HCT116 (cell line): ENCODE results near the gene BICDL2. TPM values are rescaled to one million over a fixed set of nuclear protein-coding genes. Genes with fewer than 3 reads are reported as not detected.
A peak's percentile ranks its signal among the peaks of the same experiment; 100 is the strongest.

Source experiments
- ATAC-seq: fragments of 200-7000 bp; cut with Tn5 transposase; 2 replicates; pipeline ENCODE4 v1.9.1; 2020; ENCODE audit warnings: mild to moderate bottlenecking, moderate library complexity
- BruUV-seq: library from RNA; stranded (reverse); fragments of 400-500 nt; replicated peaks from 2 replicates; lab custom pipeline; 2021; lab: Mats Ljungman, UMichigan
- CTCF ChIA-PET: fragments of 300-600 bp; sonication (Branson Sonifier 250); formaldehyde crosslinking; loops from one replicate; lab custom pipeline; 2021; ENCODE audit warnings: antibody characterized with exemption; lab: Charles Lee
- POLR2A ChIA-PET: fragments of 300-600, 350-600 bp; sonication (Branson Sonifier 250); formaldehyde crosslinking; loops from one replicate; lab custom pipeline; 2021; ENCODE audit warnings: antibody characterized with exemption; lab: Charles Lee
- RAD21 ChIA-PET, 2 experiments: fragments of 300-600 bp; sonication (Branson Sonifier 250); formaldehyde crosslinking; loops; one replicate each; lab custom pipeline; 2023; ENCODE audit warnings: low total read pairs in 2 of 2; ENCODE audit not compliant: uncharacterized antibody in 2 of 2, unreplicated experiment in 2 of 2, low non-redundant PET in 1 of 2; lab: Charles Lee
- DNase-seq: peaks from one replicate; pipeline ENCODE4 v3.0.0-alpha.2; 2010; ENCODE audit warnings: low read depth, low spot score
- H2AFZ ChIP-seq: fragments of 200-600 bp; shearing (Covaris generic), sonication (generic); 2 replicates; pipeline ENCODE4 v1.6.1; 2017; ENCODE audit warnings: low read depth, mixed run types, mixed read lengths, antibody characterized with exemption, low read length; ENCODE audit not compliant: poor library complexity, severe bottlenecking
- H3K27ac ChIP-seq: 2 replicates; pipeline ENCODE4 v1.5.1; 2012; ENCODE audit warnings: low read depth, low read length
- H3K27me3 ChIP-seq: fragments of 200-600 bp; sonication (generic); 2 replicates; pipeline ENCODE4 v1.6.1; 2016; ENCODE audit warnings: mixed run types, low read length, mixed read lengths; ENCODE audit not compliant: insufficient read depth
- H3K36me3 ChIP-seq, 2 experiments: fragments of 200-500 bp in 1 of 2; fragments of 200-600 bp in 1 of 2; sonication (Bioruptor generic) in 1 of 2; sonication (generic) in 1 of 2; 2 replicates each; pipeline versions ENCODE4 v1.5.1 to v1.6.1; 2014 to 2016; ENCODE audit warnings: low read length in 2 of 2, inconsistent platforms in 1 of 2, mixed read lengths in 1 of 2, mixed run types in 1 of 2; ENCODE audit not compliant: insufficient read depth in 2 of 2, control insufficient read depth in 1 of 2
- H3K4me1 ChIP-seq, 2 experiments: fragments of 200-600 bp in 1 of 2; sonication (generic) in 1 of 2; 2 replicates each; pipeline versions ENCODE4 v1.5.1 to v1.6.1; 2012 to 2017; ENCODE audit warnings: low read length in 2 of 2, inconsistent platforms in 1 of 2, mild to moderate bottlenecking in 1 of 2, mixed read lengths in 1 of 2, mixed run types in 1 of 2, moderate library complexity in 1 of 2; ENCODE audit not compliant: insufficient read depth in 2 of 2, control insufficient read depth in 1 of 2
- H3K4me2 ChIP-seq: fragments of 200-600 bp; sonication (generic); 2 replicates; pipeline ENCODE4 v1.6.1; 2017; ENCODE audit warnings: mixed run types, low read length, mixed read lengths
- H3K4me3 ChIP-seq, 2 experiments: fragments of 200-600 bp in 1 of 2; sonication (generic) in 1 of 2; replicated peaks in 1 of 2; 2 replicates each; pipeline ENCODE4 v1.5.1; 2011 to 2016; ENCODE audit warnings: low read length in 2 of 2, control low read depth in 1 of 2, low read depth in 1 of 2, mild to moderate bottlenecking in 1 of 2, mixed read lengths in 1 of 2, mixed run types in 1 of 2
- H3K79me2 ChIP-seq: fragments of 200-600 bp; sonication (generic); 2 replicates; pipeline ENCODE4 v1.6.1; 2017; ENCODE audit warnings: mild to moderate bottlenecking, mixed run types, low read length, moderate library complexity, mixed read lengths; ENCODE audit not compliant: insufficient read depth
- H3K9ac ChIP-seq: fragments of 200-600 bp; sonication (generic); 2 replicates; pipeline ENCODE4 v1.6.1; 2016; ENCODE audit warnings: low read length, mixed read lengths
- H3K9me2 ChIP-seq: fragments of 200-600 bp; sonication (generic), shearing (Covaris generic); 2 replicates; pipeline ENCODE4 v1.6.1; 2017; ENCODE audit warnings: mixed run types, mild to moderate bottlenecking, moderate library complexity; ENCODE audit not compliant: insufficient read depth
- H3K9me3 ChIP-seq, 2 experiments: fragments of 200-500 bp in 1 of 2; fragments of 200-600 bp in 1 of 2; sonication (Bioruptor generic) in 1 of 2; sonication (generic) in 1 of 2; 2 replicates each; pipeline ENCODE4 v1.6.1; 2014 to 2017; ENCODE audit warnings: low read length in 2 of 2, mixed read lengths in 2 of 2, inconsistent platforms in 1 of 2, low read depth in 1 of 2, mild to moderate bottlenecking in 1 of 2, mixed run types in 1 of 2, moderate library complexity in 1 of 2; ENCODE audit not compliant: control insufficient read depth in 1 of 2, insufficient read depth in 1 of 2
- H4K20me1 ChIP-seq: fragments of 200-600 bp; sonication (generic), shearing (Covaris generic); 2 replicates; pipeline ENCODE4 v1.6.1; 2017; ENCODE audit warnings: mixed run types, mild to moderate bottlenecking, moderate library complexity; ENCODE audit not compliant: insufficient read depth
- CEBPB ChIP-seq: IDR thresholded peaks from 2 replicates; pipeline ENCODE4 v1.6.1; 2012; ENCODE audit warnings: low read depth
- EGR1 ChIP-seq: IDR thresholded peaks from 2 replicates; pipeline ENCODE4 v1.6.1; 2012; ENCODE audit warnings: low read depth
- EZH2 ChIP-seq: fragments of 200-600 bp; sonication (generic); IDR thresholded peaks from 2 replicates; pipeline ENCODE4 v1.6.1; 2017; ENCODE audit warnings: antibody characterized with exemption, mixed run types
- EZH2phosphoT487 ChIP-seq: fragments of 200-600 bp; IDR thresholded peaks from 2 replicates; pipeline ENCODE4 v1.6.1; 2018; ENCODE audit warnings: antibody characterized with exemption, borderline replicate concordance
- FOSL1 ChIP-seq: IDR thresholded peaks from 2 replicates; pipeline ENCODE4 v1.6.1; 2012; ENCODE audit warnings: low read depth
- JUND ChIP-seq: IDR thresholded peaks from 2 replicates; pipeline ENCODE4 v1.6.1; 2012
- POLR2A ChIP-seq: IDR thresholded peaks from 2 replicates; pipeline ENCODE4 v1.7.0; 2011; ENCODE audit warnings: borderline replicate concordance; ENCODE audit not compliant: insufficient read depth, insufficient read length; ENCODE audit errors: extremely low read depth
- RAD21 ChIP-seq: IDR thresholded peaks from 2 replicates; pipeline ENCODE4 v1.6.1; 2012; ENCODE audit warnings: low read depth, mild to moderate bottlenecking
- SIN3A ChIP-seq: IDR thresholded peaks from 2 replicates; pipeline ENCODE4 v1.6.1; 2012; ENCODE audit warnings: low read depth
- SP1 ChIP-seq: IDR thresholded peaks from 2 replicates; pipeline ENCODE4 v1.6.1; 2012; ENCODE audit warnings: low read depth
- YY1 ChIP-seq: IDR thresholded peaks from 2 replicates; pipeline ENCODE4 v1.6.1; 2011; ENCODE audit warnings: low read length, low read depth, moderate library complexity, mild to moderate bottlenecking; ENCODE audit not compliant: insufficient replicate concordance; ENCODE audit errors: extremely low read depth
- ZFX ChIP-seq: fragments of 450-650 bp; IDR thresholded peaks from 2 replicates; pipeline ENCODE4 v1.6.1; 2017
- ZNF274 ChIP-seq: fragments of 200-500 bp; sonication (Bioruptor generic); IDR thresholded peaks from 2 replicates; pipeline ENCODE4 v1.6.1; 2014; ENCODE audit warnings: mild to moderate bottlenecking, low read depth, low read length, inconsistent platforms
- intact Hi-C: fragments of 100-400 bp; cut with micrococcal nuclease; formaldehyde crosslinking; loops from 2 replicates; pipeline ENCODE4 v1.10.0; 2022
- total RNA-seq: library from RNA; stranded (reverse); gene quantifications from one replicate; pipeline ENCODE4 v1.2.1, GENCODE V29; 2021; ENCODE audit not compliant: unreplicated experiment
- TF ChIP-seq, protein P1 (sequence below): IDR thresholded peaks from 2 replicates; pipeline ENCODE4 v1.6.1; 2012
- TF ChIP-seq, protein P2 (sequence below): IDR thresholded peaks from 2 replicates; pipeline ENCODE4 v1.6.1; 2012
- TF ChIP-seq, protein P3 (sequence below): IDR thresholded peaks from 2 replicates; pipeline ENCODE4 v1.6.1; 2012; ENCODE audit warnings: low read depth
- TF ChIP-seq, protein P4 (sequence below), 3 experiments: fragments of 200-600 bp in 1 of 3; sonication (generic) in 1 of 3; IDR thresholded peaks in 2 of 3; conservative IDR thresholded peaks in 1 of 3; 2 replicates each; pipeline ENCODE4 v1.5.1; 2012 to 2017; ENCODE audit warnings: low read depth in 2 of 3, low read length in 2 of 3, antibody characterized with exemption in 1 of 3, borderline replicate concordance in 1 of 3, control low read depth in 1 of 3, mild to moderate bottlenecking in 1 of 3, mixed read lengths in 1 of 3, mixed run types in 1 of 3, moderate library complexity in 1 of 3; ENCODE audit not compliant: insufficient read depth in 1 of 3

BICDL2 gene
- total RNA-seq, 1 experiment from 2014 or later, result 21.3 TPM

DNA sequence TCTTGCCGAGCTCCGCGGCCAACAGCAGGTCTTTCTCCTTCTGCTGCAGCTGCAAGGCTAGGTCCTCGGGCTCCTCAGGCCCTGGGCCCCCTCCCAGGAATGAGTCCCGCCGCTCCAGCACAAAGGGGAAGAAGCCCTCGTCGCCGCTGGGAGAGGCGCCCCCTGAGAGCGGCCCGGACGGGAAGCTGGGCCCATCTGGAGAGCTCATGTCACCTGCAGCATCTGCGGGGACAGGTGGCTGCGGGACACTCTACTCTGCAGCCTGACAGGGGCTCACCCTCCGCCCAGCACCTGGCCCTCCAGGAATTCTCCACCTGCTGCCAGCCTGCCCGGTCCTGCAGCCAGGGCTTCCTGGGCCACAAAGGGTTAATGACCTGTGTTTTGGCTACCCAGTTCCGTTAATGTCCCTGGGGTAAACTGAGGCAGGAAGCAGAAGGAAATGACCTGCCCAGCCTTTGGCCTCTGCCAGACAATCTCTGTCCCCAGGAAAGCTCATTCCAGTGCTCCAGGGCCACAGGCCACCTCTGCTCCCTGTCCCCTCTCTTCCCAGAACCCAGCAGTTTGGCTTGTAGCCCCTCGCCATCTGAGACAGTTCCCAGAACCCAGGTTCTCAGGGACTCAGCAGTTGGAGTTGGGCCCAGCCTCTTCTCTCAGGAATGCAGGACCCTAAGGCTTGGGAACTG lies 1.3 kb downstream of the BICDL2 start:
- H3K27me3 ChIP-seq, result no peaks in the 10 kb centered on the region
- intact Hi-C loops, result no loop called here
- CTCF ChIA-PET, result interaction anchor here (1.1 to 1.5 kb wide), 2 partner anchors 8 to 15 kb away, joined by 3 read pairs; partner anchors contain the start of gene TNFRSF12A
- no peak for ATAC-seq
- H3K9ac ChIP-seq, result peak overlapping the region; percentile 75
- POLR2A ChIA-PET, result interaction anchor here (1.0 kb wide), 1 partner anchor 15 kb away, joined by 3 read pairs; no protein-coding TSS in a partner anchor
- H3K79me2 ChIP-seq, result no peaks in the 10 kb centered on the region
- H3K4me3 ChIP-seq, result peak overlapping the region; percentile 61 to 76
- RAD21 ChIA-PET, result no interaction called here
- H3K9me3 ChIP-seq, result no peaks in the 10 kb centered on the region
- TF ChIP-seq, protein P1, sequence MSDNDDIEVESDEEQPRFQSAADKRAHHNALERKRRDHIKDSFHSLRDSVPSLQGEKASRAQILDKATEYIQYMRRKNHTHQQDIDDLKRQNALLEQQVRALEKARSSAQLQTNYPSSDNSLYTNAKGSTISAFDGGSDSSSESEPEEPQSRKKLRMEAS, result no peak
- TF ChIP-seq, protein P2, sequence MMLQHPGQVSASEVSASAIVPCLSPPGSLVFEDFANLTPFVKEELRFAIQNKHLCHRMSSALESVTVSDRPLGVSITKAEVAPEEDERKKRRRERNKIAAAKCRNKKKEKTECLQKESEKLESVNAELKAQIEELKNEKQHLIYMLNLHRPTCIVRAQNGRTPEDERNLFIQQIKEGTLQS, result no peak
- TF ChIP-seq RAD21 (no peak), JUND (no peak), EZH2 (no peak), FOSL1 (no peak), EGR1 (no peak), ZNF274 (no peak), SIN3A (no peak), EZH2phosphoT487 (no peak), CEBPB (no peak), SP1 (no peak), YY1 (no peak), POLR2A (no peak), ZFX (no peak)
- TF ChIP-seq, protein P3, sequence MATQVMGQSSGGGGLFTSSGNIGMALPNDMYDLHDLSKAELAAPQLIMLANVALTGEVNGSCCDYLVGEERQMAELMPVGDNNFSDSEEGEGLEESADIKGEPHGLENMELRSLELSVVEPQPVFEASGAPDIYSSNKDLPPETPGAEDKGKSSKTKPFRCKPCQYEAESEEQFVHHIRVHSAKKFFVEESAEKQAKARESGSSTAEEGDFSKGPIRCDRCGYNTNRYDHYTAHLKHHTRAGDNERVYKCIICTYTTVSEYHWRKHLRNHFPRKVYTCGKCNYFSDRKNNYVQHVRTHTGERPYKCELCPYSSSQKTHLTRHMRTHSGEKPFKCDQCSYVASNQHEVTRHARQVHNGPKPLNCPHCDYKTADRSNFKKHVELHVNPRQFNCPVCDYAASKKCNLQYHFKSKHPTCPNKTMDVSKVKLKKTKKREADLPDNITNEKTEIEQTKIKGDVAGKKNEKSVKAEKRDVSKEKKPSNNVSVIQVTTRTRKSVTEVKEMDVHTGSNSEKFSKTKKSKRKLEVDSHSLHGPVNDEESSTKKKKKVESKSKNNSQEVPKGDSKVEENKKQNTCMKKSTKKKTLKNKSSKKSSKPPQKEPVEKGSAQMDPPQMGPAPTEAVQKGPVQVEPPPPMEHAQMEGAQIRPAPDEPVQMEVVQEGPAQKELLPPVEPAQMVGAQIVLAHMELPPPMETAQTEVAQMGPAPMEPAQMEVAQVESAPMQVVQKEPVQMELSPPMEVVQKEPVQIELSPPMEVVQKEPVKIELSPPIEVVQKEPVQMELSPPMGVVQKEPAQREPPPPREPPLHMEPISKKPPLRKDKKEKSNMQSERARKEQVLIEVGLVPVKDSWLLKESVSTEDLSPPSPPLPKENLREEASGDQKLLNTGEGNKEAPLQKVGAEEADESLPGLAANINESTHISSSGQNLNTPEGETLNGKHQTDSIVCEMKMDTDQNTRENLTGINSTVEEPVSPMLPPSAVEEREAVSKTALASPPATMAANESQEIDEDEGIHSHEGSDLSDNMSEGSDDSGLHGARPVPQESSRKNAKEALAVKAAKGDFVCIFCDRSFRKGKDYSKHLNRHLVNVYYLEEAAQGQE, result no peak
- TF ChIP-seq, protein P4, sequence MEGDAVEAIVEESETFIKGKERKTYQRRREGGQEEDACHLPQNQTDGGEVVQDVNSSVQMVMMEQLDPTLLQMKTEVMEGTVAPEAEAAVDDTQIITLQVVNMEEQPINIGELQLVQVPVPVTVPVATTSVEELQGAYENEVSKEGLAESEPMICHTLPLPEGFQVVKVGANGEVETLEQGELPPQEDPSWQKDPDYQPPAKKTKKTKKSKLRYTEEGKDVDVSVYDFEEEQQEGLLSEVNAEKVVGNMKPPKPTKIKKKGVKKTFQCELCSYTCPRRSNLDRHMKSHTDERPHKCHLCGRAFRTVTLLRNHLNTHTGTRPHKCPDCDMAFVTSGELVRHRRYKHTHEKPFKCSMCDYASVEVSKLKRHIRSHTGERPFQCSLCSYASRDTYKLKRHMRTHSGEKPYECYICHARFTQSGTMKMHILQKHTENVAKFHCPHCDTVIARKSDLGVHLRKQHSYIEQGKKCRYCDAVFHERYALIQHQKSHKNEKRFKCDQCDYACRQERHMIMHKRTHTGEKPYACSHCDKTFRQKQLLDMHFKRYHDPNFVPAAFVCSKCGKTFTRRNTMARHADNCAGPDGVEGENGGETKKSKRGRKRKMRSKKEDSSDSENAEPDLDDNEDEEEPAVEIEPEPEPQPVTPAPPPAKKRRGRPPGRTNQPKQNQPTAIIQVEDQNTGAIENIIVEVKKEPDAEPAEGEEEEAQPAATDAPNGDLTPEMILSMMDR (IDR thresholded peaks at IDR 0.05 in 2 of 3, conservative IDR thresholded peaks at IDR 0.05 in 1 of 3; ENCODE audit: borderline replicate concordance in 1 of 3, insufficient read depth in 1 of 3, low read depth in 2 of 3, low read length in 2 of 3), result no peak
- no peaks in the 10 kb centered on the region for H3K36me3 ChIP-seq
- no peak overlapping the region for H2AFZ ChIP-seq
- no peak for DNase-seq
- peak overlapping the region; percentile 95 for H3K4me2 ChIP-seq
- BruUV-seq, result no TSS peak
- peaks cover 14 to 54% of the 10 kb centered on the region in 2 experiments for H3K4me1 ChIP-seq
- no peaks in the 10 kb centered on the region for H4K20me1 ChIP-seq
- no peak overlapping the region; the same call in 1 of the 2 replicates for H3K27ac ChIP-seq
- no peaks in the 10 kb centered on the region for H3K9me2 ChIP-seq
